Neural cell (in vitro differentiated cells): ENCODE data around the gene SMNDC1.

Experiments
- CTCF ChIP-seq: fragments of 450-650 bp; IDR thresholded peaks from 2 replicates; pipeline ENCODE4 v1.5.1; 2014; ENCODE audit warnings: antibody characterized with exemption, mild to moderate bottlenecking, moderate library complexity; ENCODE audit not compliant: poor library complexity, severe bottlenecking
- EZH2 ChIP-seq: fragments of 200-600, 300-800 bp; shearing (Covaris generic), sonication (generic); IDR thresholded peaks from 2 replicates; pipeline ENCODE4 v1.6.1; 2014; ENCODE audit warnings: antibody characterized with exemption, low read length, borderline replicate concordance, mild to moderate bottlenecking; ENCODE audit not compliant: insufficient read depth, poor library complexity, severe bottlenecking
- POLR2AphosphoS5 ChIP-seq: IDR thresholded peaks from 2 replicates; pipeline ENCODE4 v1.6.1; 2012

GRCh38 chr10:110241841-110242240, 62.9 kb downstream of the SMNDC1 start:
- no peak for TF ChIP-seq CTCF
- TF ChIP-seq EZH2: no peak
- TF ChIP-seq POLR2AphosphoS5: no peak
